Nephron progenitor cell (in vitro differentiated cells): ENCODE measurements around the gene DIP2C.
A peak's percentile ranks its signal among the peaks of the same experiment; 100 is the strongest.

ENCODE experiments used
- DNase-seq: peaks from one replicate; pipeline ENCODE4 v3.0.0; 2021
- H3K27ac Mint-ChIP-seq: 2 replicates; pipeline ENCODE4 v1.8.0; 2021; ENCODE audit warnings: mild to moderate bottlenecking, moderate library complexity, mixed read lengths
- H3K27me3 Mint-ChIP-seq: 2 replicates; pipeline ENCODE4 v1.8.0; 2021; ENCODE audit warnings: mild to moderate bottlenecking, low read depth, mixed read lengths; ENCODE audit not compliant: poor library complexity
- H3K36me3 Mint-ChIP-seq: 2 replicates; pipeline ENCODE4 v1.8.0; 2021; ENCODE audit warnings: low read depth, mixed read lengths
- H3K4me1 Mint-ChIP-seq: 2 replicates; pipeline ENCODE4 v1.8.0; 2021; ENCODE audit warnings: mixed read lengths
- H3K4me3 Mint-ChIP-seq: 2 replicates; pipeline ENCODE4 v1.8.0; 2021; ENCODE audit warnings: mild to moderate bottlenecking, moderate library complexity, mixed read lengths
- H3K9me3 Mint-ChIP-seq: 2 replicates; pipeline ENCODE4 v1.8.0; 2021; ENCODE audit warnings: mild to moderate bottlenecking, moderate library complexity, mixed read lengths
- CTCF ChIP-seq: fragments of 200-600 bp; sonication (generic); IDR thresholded peaks from 2 replicates; pipeline ENCODE4 v1.5.0; 2021; ENCODE audit warnings: antibody characterized with exemption

DIP2C gene

GRCh38 chr10:378930-379704 lies 310.4 kb downstream of the DIP2C start:
- Mint-ChIP-seq H3K36me3 (peaks cover 88% of the 10 kb centered on the region), H3K27me3 (no peaks in the 10 kb centered on the region)

DNA sequence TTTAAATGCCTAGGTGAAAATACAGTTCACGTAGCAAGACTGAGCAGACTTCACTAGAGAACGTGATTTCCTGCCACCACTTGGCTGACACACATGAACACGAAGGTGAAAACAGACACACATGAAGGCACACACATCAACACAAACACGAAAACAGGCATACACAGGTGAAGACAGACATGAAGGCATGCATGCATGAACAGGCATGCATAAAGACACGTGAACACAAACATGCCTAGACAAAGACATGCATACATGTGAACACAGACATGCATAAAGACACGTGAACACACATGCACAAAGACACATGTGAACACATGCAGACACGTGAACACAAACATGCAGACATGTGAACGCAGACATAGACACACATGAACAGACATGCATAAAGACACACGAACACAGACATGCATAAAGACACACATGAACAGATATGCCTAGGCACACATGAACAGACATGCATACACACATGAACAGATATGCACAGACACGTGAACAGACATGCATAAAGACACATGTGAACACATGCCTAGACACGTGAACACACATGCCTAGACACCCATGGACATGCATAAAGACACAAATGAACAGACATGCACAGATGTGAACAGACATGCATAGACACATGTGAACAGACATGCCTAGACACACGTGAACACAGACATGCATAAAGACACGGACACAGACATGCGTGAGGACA lies 311.1 kb downstream of the DIP2C start:
- DNase-seq = no peak
- Mint-ChIP-seq H3K27me3 (no peaks in the 10 kb centered on the region), H3K27ac (no peak overlapping the region), H3K36me3 (peaks cover 83% of the 10 kb centered on the region), H3K4me3 (no peak overlapping the region), H3K4me1 (peaks cover 40% of the 10 kb centered on the region), H3K9me3 (no peaks in the 10 kb centered on the region)
- no peak for TF ChIP-seq CTCF

More at GRCh38 chr10:378930-379704, 310.4 kb downstream of the DIP2C start:
- peaks cover 40% of the 10 kb centered on the region for H3K4me1 Mint-ChIP-seq
- no peak overlapping the region for H3K4me3 Mint-ChIP-seq
- no peak overlapping the region for H3K27ac Mint-ChIP-seq
- H3K9me3 Mint-ChIP-seq = no peaks in the 10 kb centered on the region
- no peak for TF ChIP-seq CTCF
- no peak for DNase-seq

GRCh38 chr10:377228-377627 lies 312.2 kb downstream of the DIP2C start:
- Mint-ChIP-seq H3K9me3 (no peaks in the 10 kb centered on the region), H3K27me3 (no peaks in the 10 kb centered on the region), H3K27ac (peak overlapping the region; percentile 22), H3K36me3 (peaks cover 72% of the 10 kb centered on the region), H3K4me1 (peaks cover 51% of the 10 kb centered on the region), H3K4me3 (no peak overlapping the region)
- TF ChIP-seq CTCF = no peak
- DNase-seq = no peak

DNA sequence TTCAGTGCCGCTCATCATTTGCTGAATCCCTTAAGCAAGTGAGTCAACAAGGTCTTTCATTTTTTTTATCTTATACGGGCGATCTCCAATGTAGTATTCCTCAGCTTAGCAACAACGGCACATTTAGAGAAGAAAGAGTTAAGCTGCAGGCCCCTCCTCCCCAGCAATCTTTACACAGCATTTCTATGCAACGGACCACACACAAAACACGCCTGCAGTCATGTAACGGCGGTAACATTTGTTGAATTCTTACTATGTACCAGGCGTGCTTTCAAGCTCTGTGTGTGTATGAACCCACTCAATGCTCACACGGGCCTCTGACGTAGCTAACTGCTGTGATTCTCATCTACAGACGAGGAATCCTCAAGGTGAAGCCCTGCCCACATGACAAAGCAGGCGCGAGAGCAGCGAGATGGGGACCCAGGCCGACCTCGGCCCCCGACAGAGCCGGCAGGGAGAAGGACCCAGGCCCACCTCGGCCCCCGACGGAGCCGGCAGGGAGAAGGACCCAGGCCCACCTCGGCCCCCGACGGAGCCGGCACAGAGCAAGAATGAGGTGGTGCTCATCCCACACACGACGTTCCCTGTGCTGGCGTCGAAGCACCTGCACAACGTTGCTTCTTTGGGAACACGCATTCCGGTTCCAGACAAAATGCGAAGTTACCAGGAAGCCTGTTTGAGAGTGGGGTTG lies 313.5 kb downstream of the DIP2C start:
- TF ChIP-seq CTCF = no peak
- Mint-ChIP-seq H3K4me1 (peaks cover 57% of the 10 kb centered on the region), H3K9me3 (no peaks in the 10 kb centered on the region), H3K27ac (no peak overlapping the region), H3K4me3 (no peak overlapping the region), H3K27me3 (no peaks in the 10 kb centered on the region), H3K36me3 (peaks cover 63% of the 10 kb centered on the region)
- no peak for DNase-seq

GRCh38 chr10:374354-374753 lies 315.1 kb downstream of the DIP2C start:
- Mint-ChIP-seq H3K27ac (no peak overlapping the region), H3K4me1 (peaks cover 68% of the 10 kb centered on the region), H3K36me3 (peaks cover 54% of the 10 kb centered on the region), H3K9me3 (no peaks in the 10 kb centered on the region), H3K4me3 (no peak overlapping the region), H3K27me3 (no peaks in the 10 kb centered on the region)
- no peak for TF ChIP-seq CTCF
- DNase-seq = no peak
